Activated gamma-delta T cell treated with anti-CD3 and anti-CD28 coated beads, Interleukin-2, amount 50 U/mL, for 16 hours (primary cell): Measurements from ENCODE around the gene HECTD4.
"Not testable (repeated sequence)": the region's sequence is repeated elsewhere in the genome, so short reads cannot be mapped to it uniquely, and the experiment has no call there.

ENCODE experiments used
- DNase-seq: peaks from one replicate; pipeline ENCODE4 v3.0.0-alpha.2; 2020; ENCODE audit warnings: low read depth

Gene HECTD4

DNA sequence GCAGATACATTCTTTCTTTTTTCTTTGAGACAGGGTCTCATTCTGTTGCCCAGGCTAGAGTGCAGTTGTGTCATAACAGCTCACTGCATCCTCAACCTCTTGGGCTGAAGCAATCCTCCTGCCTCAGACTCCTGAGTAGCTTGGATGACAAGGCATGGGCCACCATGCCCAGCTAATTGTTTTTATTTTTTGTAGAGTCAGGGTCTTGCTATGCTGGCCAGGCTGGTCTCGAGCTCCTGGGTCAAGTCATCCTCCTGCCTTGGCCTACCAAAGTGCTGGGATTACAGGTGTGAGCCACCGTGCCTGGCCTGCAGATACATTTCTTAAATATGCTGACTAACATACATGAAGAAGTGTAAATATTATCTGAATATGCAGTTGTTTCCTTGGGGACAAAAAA lies 115.8 kb downstream of the HECTD4 start:
- DNase-seq: no peak

DNA sequence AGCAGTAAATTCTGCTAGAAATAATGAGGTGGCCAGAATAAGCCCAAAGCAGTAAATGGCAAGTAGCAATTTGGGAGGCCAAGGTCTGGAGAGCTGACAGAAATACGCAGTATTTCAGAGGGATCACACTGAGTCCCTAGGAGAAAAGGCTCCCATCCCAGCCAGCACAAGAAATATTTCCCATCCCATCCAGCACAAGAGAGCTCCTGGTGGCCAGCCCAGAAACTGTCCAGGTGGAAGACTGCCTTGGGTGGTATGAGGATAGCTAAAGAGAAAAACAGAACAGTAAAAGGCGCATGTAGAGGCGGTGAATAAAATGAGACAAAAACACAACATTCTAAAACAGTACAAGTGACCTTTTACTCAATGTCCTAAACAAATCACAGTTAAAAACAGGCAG lies 120.7 kb downstream of the HECTD4 start:
- DNase-seq: no peak

DNA sequence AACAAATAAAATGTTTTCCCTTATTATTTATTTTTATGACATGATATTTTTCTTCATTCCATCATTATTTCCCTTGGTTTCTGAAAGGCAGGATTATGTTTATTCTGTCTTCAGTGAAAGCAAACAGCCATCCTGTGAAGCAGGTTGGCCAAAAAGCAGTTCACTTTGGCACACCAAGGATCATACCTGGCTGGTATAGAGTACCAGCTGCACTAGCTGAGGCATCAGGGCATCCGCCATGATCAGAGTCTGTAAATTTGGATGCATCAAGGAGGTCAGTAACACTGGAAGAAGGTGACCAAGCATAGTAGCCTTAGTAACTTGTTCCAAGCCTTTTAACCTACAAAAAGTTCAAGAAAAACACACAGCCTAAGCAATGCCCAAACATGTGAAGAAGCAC lies 123.3 kb downstream of the HECTD4 start:
- DNase-seq: no peak

DNA sequence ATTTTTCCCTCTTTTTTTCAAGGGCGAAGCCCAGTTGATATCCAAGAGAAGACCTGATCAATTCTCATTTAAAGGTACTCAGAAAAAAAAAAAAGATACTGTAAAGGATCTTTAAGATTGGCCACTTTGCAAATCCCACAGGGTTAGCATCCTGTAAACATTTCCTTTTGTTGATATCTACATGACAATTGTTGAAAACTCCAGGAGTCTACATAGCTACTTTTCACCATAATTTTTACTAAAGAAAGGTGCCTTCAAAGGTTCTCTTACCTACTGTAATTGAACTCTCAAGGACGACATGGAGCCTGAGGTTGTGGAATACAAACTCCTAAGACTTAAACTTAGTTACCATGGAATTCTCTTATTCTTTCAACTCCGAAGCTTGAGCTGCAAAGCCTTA lies 125.5 kb downstream of the HECTD4 start:
- DNase-seq: no peak

DNA sequence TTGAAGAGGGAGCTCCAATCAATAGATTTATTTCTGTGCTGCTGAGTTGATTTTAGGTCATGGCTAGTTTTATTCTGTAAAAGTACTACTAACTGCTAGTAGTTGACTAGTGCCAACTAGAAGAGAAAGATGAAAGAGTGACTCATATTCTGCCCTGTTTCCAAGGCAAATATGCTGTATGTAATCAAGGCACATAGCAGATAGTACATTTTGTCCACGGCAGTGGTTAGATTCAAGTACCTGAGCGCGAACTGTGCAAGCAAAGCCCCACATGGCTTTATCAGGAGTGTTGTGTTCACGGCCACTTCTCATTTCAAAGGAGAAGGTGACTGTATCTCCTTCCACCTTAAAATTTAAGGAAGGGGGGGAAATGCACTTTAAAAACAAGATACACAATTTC lies 130.0 kb downstream of the HECTD4 start:
- DNase-seq: no peak

DNA sequence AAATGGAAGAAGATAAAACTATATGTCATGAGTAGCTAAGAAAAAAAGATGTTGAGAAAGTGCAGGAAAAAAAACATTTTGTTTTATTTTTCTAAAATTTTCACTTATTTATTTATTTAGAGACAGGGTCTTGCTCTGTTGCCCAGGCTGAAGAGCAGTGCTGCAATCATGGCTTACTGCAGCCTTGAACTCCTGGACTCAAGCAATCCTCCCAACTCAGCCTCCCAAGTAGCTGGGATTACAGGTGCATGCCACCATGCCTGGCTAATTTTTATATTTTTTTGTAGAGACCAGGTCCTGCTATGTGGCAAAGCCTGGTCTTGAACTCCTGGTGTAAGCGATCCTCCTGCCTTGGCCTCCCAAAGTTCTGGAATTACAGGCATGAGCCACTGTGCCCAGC lies 137.3 kb downstream of the HECTD4 start:
- DNase-seq: not testable (repeated sequence)

DNA sequence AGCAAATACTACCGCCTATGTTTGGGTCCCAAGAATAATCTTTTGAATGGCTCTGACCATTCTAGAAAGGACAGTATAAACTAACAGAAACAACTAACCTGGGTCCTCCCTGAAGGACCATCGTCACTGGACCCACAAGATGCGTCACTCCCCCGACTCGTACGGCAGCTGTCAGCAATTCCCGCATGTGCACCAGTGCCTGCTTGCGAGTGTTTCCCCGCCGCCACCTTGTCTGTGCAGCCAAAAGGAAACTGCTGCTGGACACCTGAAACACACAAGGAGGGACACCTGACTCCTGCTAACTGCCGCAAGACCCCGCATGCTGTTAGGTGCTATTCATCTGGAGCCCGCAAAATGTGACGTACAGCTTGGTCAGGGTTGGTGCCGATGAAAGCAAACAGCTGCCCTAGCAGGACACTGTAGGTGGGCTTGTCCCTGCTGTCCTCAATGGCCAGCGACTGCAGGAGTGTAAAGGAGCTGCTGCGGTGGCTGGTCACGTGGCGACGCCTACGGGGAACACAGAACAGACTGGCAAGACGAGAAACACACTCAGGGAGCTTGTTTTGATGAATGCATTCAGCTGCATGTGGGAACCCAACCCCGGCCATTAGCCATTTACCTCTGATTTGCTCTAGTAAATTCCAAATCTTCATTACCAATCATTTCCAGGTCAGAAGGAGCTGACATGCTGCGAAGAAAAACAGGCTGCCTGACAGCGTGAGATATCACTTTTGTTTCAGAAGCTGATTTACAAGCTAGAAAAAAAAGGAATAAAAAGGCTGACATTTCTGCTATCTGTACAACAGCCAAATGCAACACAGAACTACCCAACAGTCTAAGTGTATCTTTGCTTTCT lies 138.7 kb downstream of the HECTD4 start:
- DNase-seq: no peak

DNA sequence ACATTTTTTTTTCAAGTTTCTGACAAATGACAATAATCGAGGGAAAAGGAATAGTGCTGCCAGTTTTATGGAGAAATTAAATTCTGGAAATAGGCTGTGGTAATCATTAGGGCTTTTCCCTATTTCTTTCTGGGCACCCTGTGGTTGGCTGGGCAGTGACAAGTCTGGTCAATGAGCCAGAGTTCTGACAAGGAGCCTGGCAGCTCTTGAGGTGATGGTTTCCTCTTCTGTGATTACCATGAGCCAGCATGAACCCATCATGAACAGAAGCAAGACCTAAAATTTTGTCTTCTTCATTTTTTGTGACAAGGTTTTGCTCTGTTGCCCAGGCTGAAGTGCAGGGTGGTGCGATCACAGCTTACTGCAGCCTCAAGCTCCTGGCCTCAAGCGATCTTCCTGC lies 141.1 kb downstream of the HECTD4 start:
- DNase-seq: no peak

DNA sequence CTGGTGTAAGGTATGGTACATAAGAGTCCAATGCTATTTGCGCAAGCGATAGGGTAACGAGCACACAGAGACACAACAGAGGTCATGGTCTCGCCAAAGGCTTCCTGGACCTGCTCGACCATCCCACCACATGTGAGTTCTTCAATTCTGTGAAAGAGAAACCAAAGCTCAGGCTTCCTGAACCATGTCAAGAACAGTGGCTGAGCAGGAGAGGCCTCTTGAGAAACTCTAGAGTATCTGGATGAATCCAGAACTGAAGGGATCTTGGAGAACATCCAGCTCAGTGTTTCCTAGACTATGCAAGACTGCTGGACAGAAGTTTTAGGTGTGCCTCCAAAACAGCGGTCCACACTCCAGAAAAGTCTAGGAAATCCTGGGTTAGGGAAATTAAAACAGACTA lies 142.3 kb downstream of the HECTD4 start:
- DNase-seq: no peak

DNA sequence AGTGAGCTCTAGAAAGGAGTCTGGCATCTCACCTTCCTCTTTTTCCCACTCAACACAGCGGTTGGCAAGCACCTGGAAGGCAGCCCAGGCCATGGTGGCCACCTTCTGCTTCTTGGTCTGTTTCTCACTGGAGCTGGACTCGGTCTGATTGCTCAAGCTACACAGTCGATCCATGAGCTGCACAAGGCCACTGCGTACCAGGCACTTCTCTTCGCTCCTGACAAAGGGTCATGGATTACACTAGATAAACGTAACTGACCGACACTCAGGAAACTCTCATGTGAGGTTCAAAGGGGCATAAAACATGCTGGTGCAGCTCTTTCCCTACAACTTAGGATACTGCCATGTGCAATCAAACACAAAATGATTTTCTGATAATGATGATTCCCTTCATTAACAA lies 143.2 kb downstream of the HECTD4 start:
- no peak for DNase-seq

DNA sequence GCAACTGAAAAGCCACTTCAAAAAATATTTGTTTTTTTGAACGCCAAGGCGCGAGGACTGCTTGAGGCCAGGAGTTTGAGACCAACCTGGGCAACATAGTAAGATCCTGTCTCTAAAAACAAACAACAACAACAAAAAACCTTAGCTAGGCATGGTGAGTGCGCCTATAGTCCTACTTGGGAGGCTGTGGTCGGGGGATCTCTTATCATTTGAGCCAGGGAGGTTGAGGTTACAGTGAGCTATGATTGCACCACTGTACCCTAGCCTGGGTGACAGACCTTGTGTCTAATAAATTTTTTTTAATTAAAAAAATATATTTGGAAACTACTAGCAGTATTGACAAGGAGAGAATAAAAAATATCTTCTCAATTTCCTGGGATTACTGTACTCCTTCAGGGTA lies 143.8 kb downstream of the HECTD4 start:
- no peak for DNase-seq

DNA sequence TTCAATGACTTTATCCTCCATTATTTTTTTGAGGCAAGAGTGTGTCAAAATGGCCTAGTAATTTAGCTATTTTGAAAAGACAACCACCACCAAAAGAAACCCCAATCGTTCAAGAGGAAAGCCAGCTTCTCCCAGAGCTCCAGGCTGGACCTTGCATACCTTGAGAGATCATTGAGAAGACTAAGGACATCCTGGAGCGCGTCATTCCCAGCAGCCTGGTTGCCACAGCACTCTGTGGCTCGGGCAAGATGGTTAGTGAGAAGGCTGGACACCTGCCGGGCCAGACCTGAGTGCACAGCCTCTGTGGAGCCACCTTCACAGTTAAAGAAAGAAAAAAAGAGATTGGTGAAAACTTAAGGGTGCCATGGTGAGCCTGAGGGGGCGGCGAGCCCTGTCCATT lies 145.4 kb downstream of the HECTD4 start:
- DNase-seq: no peak

DNA sequence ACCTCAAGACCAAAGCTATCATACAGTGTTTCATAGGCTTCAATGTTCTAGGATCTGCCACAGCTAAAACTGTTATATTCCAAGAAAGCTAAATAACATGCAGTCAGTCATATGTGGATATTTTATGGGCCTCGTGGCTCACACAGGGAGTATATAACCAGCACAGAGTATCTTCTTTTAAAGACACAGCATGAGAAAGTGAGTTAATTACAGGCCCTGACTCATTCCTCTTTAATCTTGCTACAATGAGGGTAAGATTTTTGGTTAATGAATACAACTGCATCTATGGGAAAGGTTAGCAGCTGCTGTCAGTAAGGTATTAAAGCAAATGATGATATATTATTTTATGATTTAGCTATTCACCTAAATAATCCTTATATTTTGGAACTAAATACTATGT lies 145.8 kb downstream of the HECTD4 start:
- no peak for DNase-seq

DNA sequence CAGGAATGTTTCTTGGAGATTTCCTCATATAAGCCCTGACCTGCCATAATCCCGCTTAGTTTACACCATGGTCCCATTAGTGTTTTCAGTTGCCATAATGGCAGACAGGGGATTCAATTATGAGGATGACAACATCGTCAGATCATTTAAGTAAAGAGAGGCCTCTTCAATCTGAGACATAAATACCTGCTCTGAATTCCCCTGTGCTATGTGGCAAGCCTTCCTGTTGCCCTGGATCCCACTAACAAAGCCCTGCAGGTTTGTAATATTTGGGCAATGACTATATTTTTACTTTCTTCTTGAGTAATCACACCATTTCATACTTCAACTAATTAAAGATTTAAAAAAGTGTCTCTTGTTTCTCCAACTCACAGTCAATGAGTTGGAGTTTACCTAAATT lies 147.9 kb downstream of the HECTD4 start:
- no peak for DNase-seq

DNA sequence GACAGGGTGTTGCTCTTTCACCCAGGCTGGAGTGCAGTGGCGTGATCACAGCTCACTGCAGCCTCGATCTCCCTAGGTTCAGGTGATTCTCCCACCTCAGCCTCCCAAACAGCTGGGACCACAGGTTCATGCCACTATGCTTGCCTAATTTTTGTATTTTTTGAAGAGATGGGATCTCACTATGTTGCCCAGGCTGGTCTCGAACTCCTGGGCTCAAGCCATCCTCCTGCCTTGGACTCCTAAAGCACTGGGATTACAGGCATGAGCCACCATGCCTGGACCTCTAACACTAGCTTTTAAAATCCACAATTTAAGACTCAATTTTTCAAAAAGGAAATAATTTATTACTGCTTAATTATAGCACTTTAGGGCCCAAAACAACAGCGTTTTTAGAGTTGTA lies 149.0 kb downstream of the HECTD4 start:
- no peak for DNase-seq

DNA sequence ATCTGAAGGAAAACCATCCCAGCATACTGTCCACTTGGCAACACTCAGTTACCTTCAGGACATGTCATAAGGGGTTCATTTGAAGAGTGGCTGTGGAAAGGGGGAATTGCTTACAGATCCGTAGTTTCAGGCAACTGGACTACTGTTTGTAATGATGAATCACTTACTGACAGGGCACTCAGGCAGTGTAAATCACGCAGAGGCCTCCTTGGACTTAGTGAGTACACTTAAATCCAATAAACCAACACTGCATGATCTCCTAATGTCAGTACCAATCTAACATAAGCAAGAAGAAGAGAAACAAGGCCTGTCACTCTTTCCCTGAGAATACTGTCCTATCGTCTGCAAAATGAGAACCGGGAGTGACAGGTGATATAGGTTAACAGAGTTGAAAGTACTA lies 152.1 kb downstream of the HECTD4 start:
- DNase-seq: no peak

DNA sequence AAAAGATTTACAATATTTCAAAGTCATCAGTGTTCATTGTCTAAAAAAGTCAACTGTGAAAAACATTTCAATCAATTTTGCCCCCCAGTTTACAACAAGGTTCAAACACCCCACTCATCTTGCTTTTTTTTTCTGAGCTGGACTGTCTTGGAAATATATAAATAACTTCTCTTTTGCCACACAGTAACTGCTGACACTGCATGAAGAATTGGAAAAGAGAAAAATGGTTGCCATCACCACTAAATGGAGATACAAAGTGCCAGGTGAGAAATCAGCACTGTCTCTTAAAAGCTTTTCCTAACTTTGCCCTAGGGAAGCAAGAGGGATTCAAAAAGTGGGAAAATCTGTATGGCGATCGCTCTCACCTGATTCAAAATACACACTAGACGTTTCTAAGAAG lies 155.5 kb downstream of the HECTD4 start:
- no peak for DNase-seq

DNA sequence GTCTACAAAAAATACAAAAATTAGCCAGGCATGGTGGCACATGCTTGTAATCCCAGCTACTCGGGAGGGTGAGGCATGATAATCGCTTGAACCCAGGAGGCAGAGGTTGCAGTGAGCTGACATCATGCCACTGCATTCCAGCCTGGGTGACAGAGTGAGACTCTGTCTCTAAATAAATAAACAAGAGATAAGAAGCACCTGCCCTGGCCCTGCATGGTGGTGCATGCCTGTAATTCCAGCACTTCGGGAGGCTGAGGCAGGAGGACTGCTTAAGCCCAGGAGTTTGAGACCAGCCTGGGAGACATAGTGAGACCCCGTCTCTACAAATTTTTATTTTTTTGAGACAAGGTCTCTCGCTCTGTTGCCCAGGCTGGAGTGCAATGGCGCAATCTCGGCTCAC lies 161.6 kb downstream of the HECTD4 start:
- not testable (repeated sequence) for DNase-seq

DNA sequence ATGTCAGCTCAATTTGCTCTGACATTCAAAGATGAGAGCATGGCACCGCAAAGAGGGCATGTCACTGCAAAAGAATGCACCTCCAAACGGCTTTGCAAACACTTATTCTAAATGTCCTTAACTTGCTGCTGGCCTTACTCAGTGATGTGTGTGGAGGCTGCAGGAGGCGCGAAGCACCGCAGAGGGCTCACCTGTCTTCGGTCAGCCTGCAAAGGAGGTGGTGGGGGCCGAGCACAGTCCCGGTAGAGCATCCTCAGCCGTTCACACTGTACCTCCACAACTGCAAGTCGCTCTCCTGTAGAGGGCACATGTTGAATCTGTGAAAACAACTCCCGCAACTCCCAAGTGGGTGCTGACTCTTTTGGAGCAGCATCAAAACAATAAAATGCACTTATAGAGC lies 163.0 kb downstream of the HECTD4 start:
- no peak for DNase-seq

DNA sequence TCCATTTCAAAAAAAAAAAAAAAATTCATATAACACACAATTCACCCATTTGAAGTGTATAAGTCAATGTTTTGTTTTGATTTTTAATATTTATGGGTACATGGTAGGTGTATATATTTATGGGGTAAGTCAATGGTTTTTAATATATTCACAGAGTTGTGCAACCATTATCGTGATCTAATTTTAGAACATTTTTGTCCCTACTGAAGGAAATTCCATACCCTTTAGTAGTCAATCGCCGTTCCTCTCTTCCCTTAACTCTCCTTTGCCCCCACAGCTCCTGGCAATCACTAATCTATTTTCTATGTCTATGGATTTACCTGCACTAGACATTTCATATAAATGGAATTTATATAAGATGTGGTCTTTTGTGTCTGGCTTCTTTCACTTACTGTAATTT lies 164.1 kb downstream of the HECTD4 start:
- no peak for DNase-seq

DNA sequence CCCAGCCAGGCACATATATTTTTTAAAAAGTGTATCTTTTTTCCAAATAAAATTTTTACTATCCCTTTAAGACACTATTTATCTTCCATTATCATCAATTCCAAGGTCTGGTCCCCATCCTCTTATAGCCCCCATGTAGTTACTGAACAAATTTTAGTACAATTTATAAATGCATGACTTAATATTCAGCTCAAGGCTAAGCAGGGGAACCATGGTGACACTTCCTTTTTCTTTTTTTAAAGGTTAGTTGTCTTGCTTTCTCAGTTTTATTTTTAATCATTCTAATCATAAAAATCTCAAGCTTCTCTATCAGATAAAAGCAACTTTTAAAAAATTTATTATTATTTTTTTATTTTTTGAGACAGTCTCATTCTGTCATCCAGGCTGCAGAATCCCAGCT lies 164.6 kb downstream of the HECTD4 start:
- no peak for DNase-seq

DNA sequence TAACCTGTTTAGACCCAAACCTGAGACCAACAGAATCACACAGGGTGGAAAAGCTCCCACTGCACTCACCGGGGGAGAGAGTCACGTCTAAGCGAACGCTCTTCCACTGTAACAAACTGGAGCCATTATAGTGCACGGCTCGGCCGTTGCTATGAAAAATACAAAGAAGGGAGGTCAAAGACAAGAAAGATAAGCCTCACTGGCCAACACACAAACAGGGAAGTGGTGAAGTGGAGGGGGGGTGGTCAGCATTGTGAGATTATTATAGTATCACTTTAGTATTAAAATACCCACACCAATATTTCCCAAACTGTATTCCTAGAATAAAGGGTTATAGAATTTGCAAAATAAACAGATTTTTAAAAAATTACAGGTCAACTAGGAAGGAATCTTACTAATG lies 166.0 kb downstream of the HECTD4 start:
- no peak for DNase-seq

DNA sequence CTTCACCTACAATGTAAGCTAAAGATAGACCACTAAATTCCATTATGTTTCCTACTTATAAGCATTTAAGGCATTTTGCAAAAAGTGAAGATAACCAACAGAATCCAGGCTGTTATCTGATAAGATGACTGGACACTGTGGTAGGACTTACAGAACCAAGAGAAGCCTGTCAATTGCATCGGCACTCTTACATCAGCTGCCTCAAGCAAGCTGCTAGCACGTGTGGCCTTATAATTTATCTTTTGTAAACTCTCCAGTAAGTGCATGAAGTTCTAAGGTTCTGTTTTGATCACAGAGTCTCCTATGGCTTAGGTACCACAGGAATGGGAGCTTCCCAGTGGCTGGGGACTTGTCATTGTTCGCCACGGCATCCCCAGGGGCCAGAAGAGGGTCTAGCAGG lies 168.2 kb downstream of the HECTD4 start:
- DNase-seq: no peak

DNA sequence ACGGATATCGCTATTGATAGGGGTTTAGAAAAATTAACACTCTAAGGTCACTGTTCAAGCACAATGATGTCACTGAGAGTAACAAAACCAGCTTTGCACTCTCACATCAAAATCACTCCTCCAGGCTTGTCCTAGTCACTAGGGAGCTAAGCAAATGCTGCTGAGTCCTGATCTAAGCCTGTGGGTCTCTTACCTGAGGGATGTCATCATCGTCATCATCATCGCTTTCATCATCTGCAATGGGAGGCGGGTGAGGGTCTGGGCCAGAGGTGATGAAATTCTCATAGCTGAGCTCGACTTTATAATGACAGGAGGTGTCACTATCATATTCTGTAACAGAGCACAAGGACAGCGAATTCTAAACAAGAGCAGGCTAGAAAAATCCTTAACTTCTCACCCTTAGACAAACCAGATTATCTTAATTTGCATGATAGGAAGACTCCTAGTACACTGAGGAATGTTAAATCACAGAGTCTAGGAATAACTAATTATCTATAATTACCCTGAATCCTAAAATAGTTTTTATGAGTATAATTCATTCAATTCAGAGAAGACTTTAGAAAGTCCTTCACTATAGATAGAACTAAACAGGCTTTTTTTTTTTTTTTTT lies 173.8 kb downstream of the HECTD4 start:
- DNase-seq: no peak
